ENCODE results near the gene RTN4RL2.

Gene RTN4RL2

GRCh38 chr11:57521116-57521515 is 60.8 kb downstream of the RTN4RL2 start:
- H3K4me3 ChIP-seq (ENCODE audit: low read depth, low read length), result no peak overlapping the region
- no peak for TF ChIP-seq CTCF (IDR thresholded peaks at IDR 0.05; ENCODE audit: low read depth, low read length)
- no peak for DNase-seq (ENCODE audit: low read depth, low spot score)
- in situ Hi-C loops (cut with HindIII; ENCODE audit: low sequenced_read_pairs), result no loop called here

GRCh38 chr11:57523419-57523818 is 63.1 kb downstream of the RTN4RL2 start:
- no peak for DNase-seq (ENCODE audit: low read depth, low spot score)
- TF ChIP-seq CTCF (IDR thresholded peaks at IDR 0.05; ENCODE audit: low read depth, low read length), result no peak
- no peak overlapping the region for H3K4me3 ChIP-seq (ENCODE audit: low read depth, low read length)
- in situ Hi-C loops (cut with HindIII; ENCODE audit: low sequenced_read_pairs), result no loop called here
